ENCODE measurements around the gene MAS1.

- TF ChIP-seq CSDC2 (CRISPR knock-in tag; IDR thresholded peaks at IDR 0.05) (no peak), ZFP3 (CRISPR knock-in tag; IDR thresholded peaks at IDR 0.05) (no peak), ESRRG (CRISPR knock-in tag; IDR thresholded peaks at IDR 0.05) (no peak), TOX (CRISPR knock-in tag; IDR thresholded peaks at IDR 0.05; ENCODE audit: borderline replicate concordance) (no peak), RARB (CRISPR knock-in tag; IDR thresholded peaks at IDR 0.05) (no peak), ZNF8 (CRISPR knock-in tag; IDR thresholded peaks at IDR 0.05) (no peak)
- TF ChIP-seq, protein P1, sequence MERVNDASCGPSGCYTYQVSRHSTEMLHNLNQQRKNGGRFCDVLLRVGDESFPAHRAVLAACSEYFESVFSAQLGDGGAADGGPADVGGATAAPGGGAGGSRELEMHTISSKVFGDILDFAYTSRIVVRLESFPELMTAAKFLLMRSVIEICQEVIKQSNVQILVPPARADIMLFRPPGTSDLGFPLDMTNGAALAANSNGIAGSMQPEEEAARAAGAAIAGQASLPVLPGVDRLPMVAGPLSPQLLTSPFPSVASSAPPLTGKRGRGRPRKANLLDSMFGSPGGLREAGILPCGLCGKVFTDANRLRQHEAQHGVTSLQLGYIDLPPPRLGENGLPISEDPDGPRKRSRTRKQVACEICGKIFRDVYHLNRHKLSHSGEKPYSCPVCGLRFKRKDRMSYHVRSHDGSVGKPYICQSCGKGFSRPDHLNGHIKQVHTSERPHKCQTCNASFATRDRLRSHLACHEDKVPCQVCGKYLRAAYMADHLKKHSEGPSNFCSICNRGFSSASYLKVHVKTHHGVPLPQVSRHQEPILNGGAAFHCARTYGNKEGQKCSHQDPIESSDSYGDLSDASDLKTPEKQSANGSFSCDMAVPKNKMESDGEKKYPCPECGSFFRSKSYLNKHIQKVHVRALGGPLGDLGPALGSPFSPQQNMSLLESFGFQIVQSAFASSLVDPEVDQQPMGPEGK (CRISPR knock-in tag; IDR thresholded peaks at IDR 0.05; ENCODE audit: borderline replicate concordance), result no peak
These were observed 18.2 kb downstream of the MAS1 start for GRCh38 chr6:159908979-159909378.
